Limb (tissue), 2 donors: ENCODE data around the gene SAYSD1.

Source experiments
- DNase-seq, 2 donors: peaks; one replicate each; pipeline ENCODE4 v3.0.0-alpha.2; 2016; ENCODE audit errors: extremely low spot score in 2 of 2

Gene SAYSD1

GRCh38 chr6:39108041-39108839, 6.7 kb downstream of the SAYSD1 start:
- no peak for DNase-seq

- no peak for DNase-seq
Observed at GRCh38 chr6:39107641-39108040, 7.3 kb downstream of the SAYSD1 start.

GRCh38 chr6:39107034-39107433, 8.0 kb downstream of the SAYSD1 start:
- no peak for DNase-seq

GRCh38 chr6:39104528-39104927, 10.5 kb downstream of the SAYSD1 start:
- no peak for DNase-seq

- DNase-seq, result no peak
Observed at GRCh38 chr6:39102821-39103136, 12.2 kb downstream of the SAYSD1 start.

GRCh38 chr6:39102071-39102820, 12.7 kb downstream of the SAYSD1 start:
- peak; percentile 47 to 67 for DNase-seq

GRCh38 chr6:39100358-39100757, 14.6 kb downstream of the SAYSD1 start:
- DNase-seq, result no peak

- DNase-seq, result no peak
Observed at GRCh38 chr6:39095578-39095977, 19.4 kb downstream of the SAYSD1 start.

GRCh38 chr6:39093149-39093708, 21.8 kb downstream of the SAYSD1 start:
- DNase-seq, result no peak

- no peak for DNase-seq
Observed at GRCh38 chr6:39092124-39092523, 22.9 kb downstream of the SAYSD1 start.

GRCh38 chr6:39091220-39091619, 23.8 kb downstream of the SAYSD1 start:
- DNase-seq, result no peak

GRCh38 chr6:39090036-39090435, 24.9 kb downstream of the SAYSD1 start:
- no peak for DNase-seq

GRCh38 chr6:39088331-39088730, 26.7 kb downstream of the SAYSD1 start:
- peak; percentile 63 to 67 for DNase-seq

- no peak for DNase-seq
Observed at GRCh38 chr6:39087197-39087596, 27.8 kb downstream of the SAYSD1 start.

GRCh38 chr6:39086711-39087110, 28.3 kb downstream of the SAYSD1 start:
- DNase-seq, result no peak

GRCh38 chr6:39086294-39086693, 28.7 kb downstream of the SAYSD1 start:
- no peak for DNase-seq

- DNase-seq, result no peak
Observed at GRCh38 chr6:39085129-39085797, 29.7 kb downstream of the SAYSD1 start.

- no peak for DNase-seq
Observed at GRCh38 chr6:39084506-39084905, 30.5 kb downstream of the SAYSD1 start.

- no peak for DNase-seq
Observed at GRCh38 chr6:39083231-39083634, 31.8 kb downstream of the SAYSD1 start.

- no peak for DNase-seq
Observed at GRCh38 chr6:39082310-39082709, 32.7 kb downstream of the SAYSD1 start.

- DNase-seq, result no peak
Observed at GRCh38 chr6:39080246-39080875, 34.6 kb downstream of the SAYSD1 start.
